Endothelial cell of umbilical vein (primary cell): ENCODE results near the gene HLA-DOA. TPM values are rescaled to one million over a fixed set of nuclear protein-coding genes. Genes with fewer than 3 reads are reported as not detected.

ENCODE experiments used
- BruUV-seq: library from RNA; stranded (reverse); fragments of 400-500 nt; replicated peaks from 2 replicates; lab custom pipeline; 2021; lab: Mats Ljungman, UMichigan
- CTCF ChIA-PET: fragments of 300-600, 350-600 bp; sonication (Branson Sonifier 250); formaldehyde crosslinking; loops from one replicate; lab custom pipeline; 2021; ENCODE audit warnings: antibody characterized with exemption, inconsistent platforms; lab: Charles Lee
- POLR2A ChIA-PET: fragments of 300-600, 350-600 bp; sonication (Branson Sonifier 250); formaldehyde crosslinking; loops from one replicate; lab custom pipeline; 2021; ENCODE audit warnings: antibody characterized with exemption, inconsistent platforms; lab: Charles Lee
- DNase-seq: peaks from one replicate; pipeline ENCODE4 v3.0.0-alpha.2; 2011; ENCODE audit warnings: low read depth, low spot score
- FAIRE-seq: peaks from 2 replicates; lab custom pipeline; 2011; peaks lifted over from hg19 to GRCh38; lab: Jason Lieb, UNC
- H2AFZ ChIP-seq: 2 replicates; pipeline ENCODE4 v1.6.0; 2012; ENCODE audit warnings: low read depth, low read length, control low read depth, inconsistent platforms
- H3K27ac ChIP-seq: 2 replicates; pipeline ENCODE4 v1.5.1; 2011; ENCODE audit warnings: low read depth, mild to moderate bottlenecking, control low read depth, low read length, moderate library complexity; ENCODE audit not compliant: insufficient read depth
- H3K27me3 ChIP-seq, 2 experiments: 2 replicates each; pipeline versions ENCODE4 v1.6.0 to v1.6.1; 2011; ENCODE audit warnings: low read length in 2 of 2, mixed read lengths in 1 of 2; ENCODE audit not compliant: control insufficient read depth in 2 of 2, insufficient read depth in 2 of 2
- H3K36me3 ChIP-seq, 2 experiments: 2 replicates in 1 of 2; 3 replicates in 1 of 2; pipeline ENCODE4 v1.5.1; 2011; ENCODE audit warnings: low read length in 2 of 2, mild to moderate bottlenecking in 1 of 2, moderate library complexity in 1 of 2; ENCODE audit not compliant: control insufficient read depth in 2 of 2, insufficient read depth in 2 of 2; ENCODE audit errors: extremely low read depth in 1 of 2
- H3K4me1 ChIP-seq: 3 replicates; pipeline ENCODE4 v1.5.1; 2011; ENCODE audit warnings: mild to moderate bottlenecking, low read length; ENCODE audit not compliant: control insufficient read depth, insufficient read depth; ENCODE audit errors: extremely low read depth
- H3K4me2 ChIP-seq: 2 replicates; pipeline ENCODE4 v1.6.1; 2011; ENCODE audit warnings: low read length, control low read depth, mixed read lengths; ENCODE audit not compliant: insufficient read depth
- H3K4me3 ChIP-seq, 3 experiments: fragments of 200-600 bp in 1 of 3; sonication (generic), shearing (Covaris generic) in 1 of 3; replicated peaks in 1 of 3; 2 replicates each; pipeline ENCODE4 v1.5.1; 2011 to 2016; ENCODE audit warnings: control low read depth in 3 of 3, low read length in 3 of 3, mild to moderate bottlenecking in 2 of 3, inconsistent platforms in 1 of 3, low read depth in 1 of 3, moderate library complexity in 1 of 3; ENCODE audit not compliant: insufficient read depth in 1 of 3
- H3K79me2 ChIP-seq: 2 replicates; pipeline ENCODE4 v1.6.0; 2012; ENCODE audit warnings: low read length, inconsistent platforms; ENCODE audit not compliant: control insufficient read depth, insufficient read depth
- H3K9ac ChIP-seq: replicated peaks from 2 replicates; pipeline ENCODE3; 2011; ENCODE audit warnings: low read length, control low read depth; ENCODE audit not compliant: insufficient read depth; ENCODE audit errors: extremely low read depth
- H3K9me1 ChIP-seq: replicated peaks from 3 replicates; pipeline ENCODE4 v1.6.0; 2011; ENCODE audit warnings: mild to moderate bottlenecking, low read length; ENCODE audit not compliant: control insufficient read depth, insufficient read depth; ENCODE audit errors: extremely low read depth
- H3K9me3 ChIP-seq: replicated peaks from 2 replicates; pipeline ENCODE4 v1.5.1; 2012; ENCODE audit warnings: low read length, inconsistent platforms; ENCODE audit not compliant: control insufficient read depth, insufficient read depth
- H4K20me1 ChIP-seq: replicated peaks from 2 replicates; pipeline ENCODE3; 2011; ENCODE audit warnings: mild to moderate bottlenecking, low read length; ENCODE audit not compliant: control insufficient read depth, insufficient read depth; ENCODE audit errors: extremely low read depth
- CTCF ChIP-seq, 2 donors: IDR thresholded peaks; 1 replicate in 1 of 2; 2 replicates in 1 of 2; pipeline ENCODE4 v1.5.1; 2011; ENCODE audit warnings: low read length in 2 of 2, mild to moderate bottlenecking in 2 of 2, moderate library complexity in 2 of 2, control low read depth in 1 of 2, inconsistent platforms in 1 of 2, low read depth in 1 of 2; ENCODE audit not compliant: insufficient read depth in 1 of 2; ENCODE audit errors: extremely low read depth in 1 of 2
- EZH2 ChIP-seq: IDR thresholded peaks from 2 replicates; pipeline ENCODE4 v1.6.1; 2012; ENCODE audit warnings: borderline replicate concordance, low read depth, mild to moderate bottlenecking, moderate library complexity, low read length, inconsistent platforms; ENCODE audit not compliant: severe bottlenecking
- FOS ChIP-seq: IDR thresholded peaks from 2 replicates; pipeline ENCODE4 v1.6.1; 2011; ENCODE audit warnings: mild to moderate bottlenecking, low read length, moderate library complexity, borderline replicate concordance; ENCODE audit not compliant: insufficient read depth
- JUN ChIP-seq: IDR thresholded peaks from 2 replicates; pipeline ENCODE4 v1.6.1; 2011; ENCODE audit warnings: borderline replicate concordance, low read depth; ENCODE audit not compliant: insufficient read length, insufficient read depth
- POLR2A ChIP-seq: IDR thresholded peaks from 2 replicates; pipeline ENCODE4 v1.6.1; 2012; ENCODE audit warnings: low read depth, mild to moderate bottlenecking, control low read depth, low read length
- POLR2AphosphoS5 ChIP-seq: IDR thresholded peaks from 2 replicates; pipeline ENCODE4 v1.6.1; 2012; ENCODE audit warnings: low read depth, mild to moderate bottlenecking, control low read depth, low read length, moderate library complexity; ENCODE audit not compliant: insufficient read depth
- dilution Hi-C: fragments of 300-500 bp; cut with MboI; formaldehyde crosslinking; loops from one replicate; pipeline ENCODE4 v1.15.0; 2019; ENCODE audit warnings: low sequenced_read_pairs; ENCODE audit not compliant: extremely low pct_ligation_motif_present
- intact Hi-C: fragments of 100-400 bp; cut with micrococcal nuclease; formaldehyde crosslinking; loops from one replicate; pipeline ENCODE4 v1.10.0; 2022
- polyA plus RNA-seq, 4 experiments: library from polyadenylated mRNA; depleted of rRNA in 3 of 4; stranded (reverse) in 3 of 4; unstranded in 1 of 4; fragments of >200 nt; gene quantifications; 2 replicates each; pipeline versions ENCODE4 v1.2.1 to v1.2.3, GENCODE V29; 2011 to 2012; ENCODE audit warnings: missing spikeins in 1 of 4
- total RNA-seq: library from RNA; stranded (reverse); gene quantifications from 2 replicates; pipeline ENCODE4 v1.2.3, GENCODE V29; 2021

HLA-DOA gene
- total and polyA plus RNA-seq, 2 donors (not counting 3 experiments of a cell fraction or from before 2014, with no cell fraction given) = not detected

DNA sequence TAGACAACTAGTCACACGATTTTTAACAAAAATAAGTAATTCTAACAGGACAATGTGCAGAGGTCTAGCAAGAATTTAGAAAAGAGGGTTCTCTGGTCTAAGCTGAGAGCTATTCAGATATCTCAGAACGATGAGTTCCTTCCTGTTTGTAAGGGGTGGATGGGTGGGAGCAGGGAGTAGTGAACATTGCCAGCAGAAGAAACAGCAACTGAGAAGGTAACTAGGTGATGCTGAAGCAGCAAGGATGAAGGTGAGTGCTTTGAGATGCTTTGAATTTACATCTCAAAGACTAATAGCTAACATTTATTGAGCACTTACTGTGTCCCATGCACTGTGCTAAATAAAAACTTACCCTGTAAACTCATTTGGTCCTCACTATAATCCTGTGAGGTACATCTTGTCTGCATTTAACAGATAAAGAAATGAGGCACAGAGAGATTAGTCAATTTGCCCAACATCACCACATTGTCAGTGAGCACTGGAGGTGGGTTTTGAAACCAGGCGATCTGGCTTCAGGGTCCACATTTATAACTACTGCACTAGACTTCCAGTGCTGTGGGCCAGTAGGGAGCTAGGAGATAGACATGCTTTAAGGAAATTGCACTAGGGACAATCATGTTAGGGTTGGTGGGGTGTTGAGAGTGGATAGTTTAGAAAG lies 25.3 kb downstream of the HLA-DOA start:
- peaks cover 0 to 15% of the 10 kb centered on the region in 2 experiments for H3K27me3 ChIP-seq
- BruUV-seq = no TSS peak
- POLR2A ChIA-PET = interaction anchor here (0.6 to 4.6 kb wide), 4 partner anchors 10 to 98 kb away, joined by 3 to 89 read pairs (median 5); no protein-coding TSS in a partner anchor
- no peak for TF ChIP-seq CTCF (IDR thresholded peaks at IDR 0.05; ENCODE audit: extremely low read depth in 1 of 2, insufficient read depth in 1 of 2, low read depth in 1 of 2, low read length in 2 of 2)
- no peak for TF ChIP-seq EZH2
- peak; percentile 16 for TF ChIP-seq POLR2A
- H3K4me2 ChIP-seq = no peak overlapping the region
- H3K27ac ChIP-seq = no peak overlapping the region
- dilution Hi-C loops (no loop called here), intact Hi-C loops (loop anchor here (1.0 to 2.0 kb wide), 3 partner anchors 11 to 145 kb away; partner anchors contain the start of gene TAP2)
- peaks cover 21% of the 10 kb centered on the region in 2 experiments for H3K36me3 ChIP-seq
- H3K9ac ChIP-seq = no peak overlapping the region
- DNase-seq (no peak), FAIRE-seq (peak; percentile 31)
- H3K4me3 ChIP-seq = no peak overlapping the region
- H3K4me1 ChIP-seq = no peaks in the 10 kb centered on the region
- no peak overlapping the region for H2AFZ ChIP-seq
- CTCF ChIA-PET = interaction anchor here (0.6 to 12.6 kb wide), 65 partner anchors 9 to 317 kb away, joined by 3 to 580 read pairs (median 5); partner anchors contain the start of genes BRD2, HLA-DMA, HLA-DMB and HLA-DPB1
- peaks cover 7% of the 10 kb centered on the region for H3K79me2 ChIP-seq
- no peaks in the 10 kb centered on the region for H3K9me1 ChIP-seq
- no peaks in the 10 kb centered on the region for H3K9me3 ChIP-seq
- peaks cover 9% of the 10 kb centered on the region for H4K20me1 ChIP-seq

- H3K9me1 ChIP-seq = no peaks in the 10 kb centered on the region
- H3K36me3 ChIP-seq = peaks cover 21 to 26% of the 10 kb centered on the region in 2 experiments
- no peaks in the 10 kb centered on the region for H3K4me1 ChIP-seq
- DNase-seq (no peak), FAIRE-seq (peak; percentile 33)
- ChIA-PET POLR2A (interaction anchor here (4.6 kb wide), 1 partner anchor 11 kb away, joined by 89 read pairs; no protein-coding TSS in a partner anchor), CTCF (interaction anchor here (1.5 to 12.6 kb wide), 14 partner anchors 10 to 145 kb away, joined by 8 to 580 read pairs (median 30); partner anchors contain the start of genes BRD2, HLA-DMA, HLA-DMB and TAP2)
- no peaks in the 10 kb centered on the region for H3K9me3 ChIP-seq
- TF ChIP-seq POLR2AphosphoS5 (peak; percentile 1), JUN (no peak), FOS (no peak)
- H3K27ac ChIP-seq = no peak overlapping the region
- H4K20me1 ChIP-seq = peaks cover 9% of the 10 kb centered on the region
- no peak overlapping the region for H3K9ac ChIP-seq
- H3K4me2 ChIP-seq = no peak overlapping the region
- peaks cover 11% of the 10 kb centered on the region for H3K79me2 ChIP-seq
- no peak overlapping the region for H3K4me3 ChIP-seq
- no peak overlapping the region for H2AFZ ChIP-seq
- intact Hi-C loops = loop anchor here (1.0 kb wide), 1 partner anchor 10 kb away; no protein-coding TSS in a partner anchor
- dilution Hi-C loops = no loop called here
- BruUV-seq = no TSS peak
- peaks cover 0 to 15% of the 10 kb centered on the region in 2 experiments for H3K27me3 ChIP-seq
Observed at GRCh38 chr6:32983493-32983848, 25.9 kb downstream of the HLA-DOA start.
